Small intestine (tissue), 7 donors: ENCODE data around the gene ACTN1. TPM values are rescaled to one million over a fixed set of nuclear protein-coding genes. Genes with fewer than 3 reads are reported as not detected.

ENCODE experiments used
- DNase-seq, 2 donors: peaks; one replicate each; pipeline versions ENCODE4 v3.0.0 to v3.0.0-alpha.2; 2013
- FAIRE-seq: peaks from 2 replicates; lab custom pipeline; 2012; peaks lifted over from hg19 to GRCh38; lab: Jason Lieb, UNC
- H3K27ac ChIP-seq, 3 donors: one replicate each; pipeline ENCODE4 v1.5.1; 2013; ENCODE audit warnings: low read length in 2 of 3, mild to moderate bottlenecking in 2 of 3, control low read depth in 1 of 3, inconsistent platforms in 1 of 3, low read depth in 1 of 3, moderate library complexity in 1 of 3
- H3K27me3 ChIP-seq, 3 donors: one replicate each; pipeline ENCODE4 v1.6.1; 2013; ENCODE audit warnings: low read length in 3 of 3, inconsistent platforms in 1 of 3; ENCODE audit not compliant: control insufficient read depth in 3 of 3, insufficient read depth in 3 of 3
- H3K36me3 ChIP-seq, 3 donors: one replicate each; pipeline ENCODE4 v1.6.1; 2013; ENCODE audit warnings: low read length in 3 of 3, inconsistent platforms in 1 of 3, low read depth in 1 of 3, mild to moderate bottlenecking in 1 of 3, moderate library complexity in 1 of 3; ENCODE audit not compliant: control insufficient read depth in 3 of 3, insufficient read depth in 2 of 3
- H3K4me1 ChIP-seq, 3 donors: one replicate each; pipeline ENCODE4 v1.6.1; 2013; ENCODE audit warnings: low read length in 2 of 3, inconsistent platforms in 1 of 3, low read depth in 1 of 3, mild to moderate bottlenecking in 1 of 3, moderate library complexity in 1 of 3; ENCODE audit not compliant: control insufficient read depth in 3 of 3, insufficient read depth in 2 of 3
- H3K4me3 ChIP-seq, 3 donors: one replicate each; pipeline ENCODE4 v1.5.1; 2013; ENCODE audit warnings: low read length in 3 of 3, control low read depth in 1 of 3, inconsistent platforms in 1 of 3, low read depth in 1 of 3, mild to moderate bottlenecking in 1 of 3, moderate library complexity in 1 of 3
- H3K9me3 ChIP-seq, 2 donors: one replicate each; pipeline ENCODE4 v1.6.1; 2013; ENCODE audit warnings: low read depth in 1 of 2, low read length in 1 of 2; ENCODE audit not compliant: control insufficient read depth in 2 of 2, insufficient read depth in 1 of 2
- WGBS, 3 donors: extraction: QIAGEN DNeasy Blood & Tissue Kit; methylation state at CpG; one replicate each; pipeline ENCODE4 v1.1.7; 2013; 5-methylcytosine and 5-hydroxymethylcytosine counted together
- polyA plus RNA-seq, 4 donors: library from polyadenylated mRNA; stranded (reverse) in 3 of 4; unstranded in 1 of 4; fragments of 200-250 nt in 3 of 4; fragments of 120-200 nt in 1 of 4; gene quantifications; one replicate each; pipeline versions ENCODE4 v1.2.1 to v1.2.3, GENCODE V29; 2013
- donor health status: healthy with polysubstance abuse.
- donor health status: control.
- donor health status: control.
- donor health status: Bipolar disorder and iron deficiency.
- donor health status: healthy.

ACTN1 gene
- polyA plus RNA-seq, 4 donors: 6.7 to 67.7 (median 33.1) TPM

DNA sequence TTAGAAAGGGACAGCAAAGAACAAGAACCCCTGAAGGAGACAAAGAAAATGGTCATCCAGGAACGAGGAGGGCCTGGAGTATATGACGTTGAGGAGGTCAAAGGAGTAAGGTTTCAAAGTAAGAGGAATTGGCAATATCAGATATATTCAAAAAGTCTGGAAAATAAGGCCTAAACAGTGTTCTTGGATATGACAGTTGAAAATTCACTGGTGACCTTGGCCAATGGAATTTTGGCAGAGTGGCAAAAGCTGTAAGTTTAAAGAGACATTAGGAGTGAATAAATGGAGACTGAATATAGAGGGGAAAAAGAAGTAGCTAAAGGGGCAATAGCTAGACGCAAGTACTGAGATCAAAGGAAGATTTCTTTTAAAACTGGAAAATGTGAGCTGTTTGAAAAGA, 4.1 kb upstream of the ACTN1 start:
- DNase-seq: no peak
- Histone ChIP-seq H3K9me3 (no peaks in the 10 kb centered on the region), H3K4me1 (peaks cover 0 to 3% (median 0%) of the 10 kb centered on the region in 3 donors), H3K4me3 (no peak overlapping the region), H3K27me3 (no peaks in the 10 kb centered on the region), H3K27ac (no peak overlapping the region), H3K36me3 (no peaks in the 10 kb centered on the region)
- FAIRE-seq: no peak
- 84 to 93% (median 92%) methylated on average over 3 of the region's 3 CpGs for WGBS, 3 donors

DNA sequence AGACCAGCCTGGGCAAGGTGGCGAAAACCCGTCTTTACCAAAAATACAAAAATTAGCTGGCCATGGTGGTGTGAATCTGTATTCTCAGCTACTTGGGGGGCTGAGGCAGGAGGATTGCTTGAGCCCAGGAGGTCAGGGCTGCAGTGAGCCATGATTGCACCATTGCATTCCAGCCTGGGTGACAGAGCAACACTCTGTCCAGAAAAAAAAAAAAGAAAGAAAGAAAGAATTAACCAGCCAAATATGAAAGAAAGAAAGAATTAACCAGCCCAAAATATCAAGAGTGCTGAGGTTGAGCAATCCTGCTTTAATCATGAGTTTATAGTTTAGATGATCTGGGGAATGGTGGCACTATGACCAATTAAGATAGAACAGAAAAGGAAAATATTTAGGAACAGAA, 3.5 kb upstream of the ACTN1 start:
- WGBS, 3 donors: 95 to 100% (median 99%) methylated on average over 2 of the region's 2 CpGs
- no peaks in the 10 kb centered on the region for H3K9me3 ChIP-seq
- no peaks in the 10 kb centered on the region for H3K36me3 ChIP-seq
- H3K4me3 ChIP-seq: no peak overlapping the region
- H3K4me1 ChIP-seq: peaks cover 0 to 3% (median 0%) of the 10 kb centered on the region in 3 donors
- FAIRE-seq: no peak
- no peak for DNase-seq
- no peak overlapping the region for H3K27ac ChIP-seq
- H3K27me3 ChIP-seq: no peaks in the 10 kb centered on the region

- Histone ChIP-seq H3K4me1 (peaks cover 0 to 12% (median 8%) of the 10 kb centered on the region in 3 donors), H3K27ac (no peak overlapping the region), H3K4me3 (no peak overlapping the region), H3K27me3 (no peaks in the 10 kb centered on the region), H3K36me3 (peaks cover 0 to 8% (median 0%) of the 10 kb centered on the region in 3 donors), H3K9me3 (no peaks in the 10 kb centered on the region)
- FAIRE-seq: no peak
- DNase-seq: no peak
- whole genome bisulfite sequencing, 3 donors: 62 to 81% (median 74%) methylated on average over 7 of the region's 7 CpGs
Measured at GRCh38 chr14:68981539-68981976, 2.5 kb upstream of the ACTN1 start.

GRCh38 chr14:68981139-68981538, 2.0 kb upstream of the ACTN1 start:
- Histone ChIP-seq H3K27ac (no peak overlapping the region), H3K36me3 (peaks cover 0 to 10% (median 0%) of the 10 kb centered on the region in 3 donors), H3K4me1 (peaks cover 0 to 16% (median 8%) of the 10 kb centered on the region in 3 donors), H3K9me3 (no peaks in the 10 kb centered on the region), H3K4me3 (no peak overlapping the region), H3K27me3 (no peaks in the 10 kb centered on the region)
- DNase-seq: no peak
- FAIRE-seq: no peak
- WGBS, 3 donors: 79 to 88% (median 83%) methylated on average over 4 of the region's 4 CpGs

GRCh38 chr14:68979722-68980451, 785 bp upstream of the ACTN1 start:
- H3K9me3 ChIP-seq: no peaks in the 10 kb centered on the region
- H3K36me3 ChIP-seq: peaks cover 0 to 15% (median 0%) of the 10 kb centered on the region in 3 donors
- FAIRE-seq: no peak
- no peaks in the 10 kb centered on the region for H3K27me3 ChIP-seq
- peak overlapping the region; percentile 72 to 97 (median 91) for H3K4me3 ChIP-seq
- peak overlapping the region in 2 of 3 donors; percentile 72 to 95 for H3K27ac ChIP-seq
- WGBS, 3 donors: 3 to 10% (median 7%) methylated on average over 35 to 44 of the region's 44 CpGs
- peaks cover 0 to 24% (median 8%) of the 10 kb centered on the region in 3 donors for H3K4me1 ChIP-seq
- DNase-seq: peak in 1 of 2 donors; percentile 37

DNA sequence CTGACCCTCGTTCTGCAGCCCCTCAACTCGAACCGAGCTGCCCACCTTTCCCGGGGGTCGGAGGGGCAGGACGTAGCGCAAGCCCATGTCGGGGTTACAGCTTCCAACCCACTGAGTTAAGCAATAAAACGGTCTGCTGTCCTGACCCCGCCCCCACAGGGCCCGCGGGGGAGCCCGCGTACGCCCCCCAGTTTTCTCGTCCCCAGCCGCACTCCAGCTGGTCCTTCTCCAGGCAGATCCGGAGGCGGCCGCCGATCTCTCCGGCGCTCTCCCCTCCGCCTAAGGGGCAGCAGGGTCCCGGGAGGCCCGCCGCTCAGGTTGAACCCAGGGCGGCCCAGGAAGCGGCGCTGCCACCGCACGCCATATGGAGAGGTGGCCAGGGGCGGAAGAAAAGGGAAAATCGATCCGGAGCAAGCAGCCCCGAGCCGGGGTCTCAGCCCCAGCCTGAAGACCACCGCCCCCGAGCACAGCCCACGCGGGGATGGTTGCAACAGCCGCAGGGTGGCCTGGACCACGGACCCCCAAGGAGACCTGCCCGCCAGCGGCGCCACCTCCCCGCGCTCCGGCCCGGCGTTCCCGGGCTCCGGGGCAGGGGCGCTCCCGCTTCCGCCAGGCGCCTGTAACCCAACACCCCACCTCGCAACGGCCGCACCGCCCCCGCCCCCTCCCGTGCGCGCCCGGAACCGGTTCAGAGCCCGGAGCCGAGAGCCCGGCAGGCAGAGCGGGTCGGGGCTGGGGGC, 760 bp downstream of the ACTN1 start:
- DNase-seq: peak; percentile 25 to 80
- Histone ChIP-seq H3K4me1 (peaks cover 0 to 30% (median 8%) of the 10 kb centered on the region in 3 donors), H3K36me3 (peaks cover 0 to 31% (median 0%) of the 10 kb centered on the region in 3 donors), H3K27ac (peak overlapping the region; percentile 70 to 95 (median 86)), H3K27me3 (no peaks in the 10 kb centered on the region), H3K9me3 (no peaks in the 10 kb centered on the region), H3K4me3 (peak overlapping the region; percentile 72 to 97 (median 91))
- no peak for FAIRE-seq
- WGBS, 3 donors: 0 to 1% (median 0%) methylated on average over 57 to 71 of the region's 72 CpGs

DNA sequence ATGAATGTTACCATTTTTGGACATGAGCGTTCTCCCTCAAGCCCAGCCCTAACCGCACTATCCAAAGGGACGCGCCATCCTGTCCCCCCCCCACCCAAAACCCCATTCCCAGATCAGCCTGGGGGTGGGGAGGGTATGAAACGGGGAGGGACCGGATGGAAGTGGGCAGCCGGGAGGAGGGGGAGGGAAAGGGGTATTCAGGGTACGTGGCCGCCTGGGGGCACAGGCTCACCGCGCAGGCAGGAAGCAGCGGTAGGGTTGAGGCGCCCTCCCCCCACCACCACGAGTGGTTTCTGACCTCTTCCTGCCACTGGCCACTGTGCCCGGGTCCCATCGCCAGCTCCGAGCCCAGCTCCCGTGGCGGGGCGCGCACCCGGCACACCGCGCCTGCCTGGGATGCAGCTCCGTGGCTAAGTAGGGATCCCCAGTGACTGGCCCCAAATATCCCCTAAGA, 1.4 kb downstream of the ACTN1 start:
- H3K4me3 ChIP-seq: peak overlapping the region; percentile 72 to 97 (median 91)
- no peak for FAIRE-seq
- no peaks in the 10 kb centered on the region for H3K27me3 ChIP-seq
- peak overlapping the region; percentile 70 to 95 (median 86) for H3K27ac ChIP-seq
- H3K36me3 ChIP-seq: peaks cover 0 to 36% (median 0%) of the 10 kb centered on the region in 3 donors
- peaks cover 0 to 30% (median 8%) of the 10 kb centered on the region in 3 donors for H3K4me1 ChIP-seq
- 1 to 2% (median 1%) methylated on average over 20 to 25 of the region's 25 CpGs for WGBS, 3 donors
- H3K9me3 ChIP-seq: no peaks in the 10 kb centered on the region
- DNase-seq: peak in 1 of 2 donors; percentile 63

GRCh38 chr14:68977180-68977717, 1.9 kb downstream of the ACTN1 start:
- peak overlapping the region in 2 of 3 donors; percentile 94 to 95 for H3K27ac ChIP-seq
- WGBS, 3 donors: 30 to 48% (median 39%) methylated on average over 8 of the region's 8 CpGs
- H3K9me3 ChIP-seq: no peaks in the 10 kb centered on the region
- H3K4me1 ChIP-seq: peaks cover 0 to 30% (median 8%) of the 10 kb centered on the region in 3 donors
- no peak for FAIRE-seq
- H3K4me3 ChIP-seq: peak overlapping the region in 2 of 3 donors; percentile 72 to 97
- no peaks in the 10 kb centered on the region for H3K27me3 ChIP-seq
- no peak for DNase-seq
- H3K36me3 ChIP-seq: peaks cover 0 to 39% (median 0%) of the 10 kb centered on the region in 3 donors
